Astrocyte (in vitro differentiated cells and primary cell): ENCODE results near the gene DAP3. TPM values are rescaled to one million over a fixed set of nuclear protein-coding genes. Genes with fewer than 3 reads are reported as not detected.
"Not testable (repeated sequence)": the region's sequence is repeated elsewhere in the genome, so short reads cannot be mapped to it uniquely, and the experiment has no call there.

Source experiments
- DNase-seq: peaks from one replicate; pipeline ENCODE4 v3.0.0-alpha.2; 2010; ENCODE audit warnings: low read depth
- FAIRE-seq: peaks from 2 replicates; lab custom pipeline; 2011; peaks lifted over from hg19 to GRCh38; lab: Jason Lieb, UNC
- H2AFZ ChIP-seq: 2 replicates; pipeline ENCODE4 v1.6.0; 2012; ENCODE audit warnings: low read depth, low read length, inconsistent platforms
- H3K27ac ChIP-seq: 2 replicates; pipeline ENCODE4 v1.5.1; 2011; ENCODE audit warnings: low read depth, low read length, inconsistent platforms
- H3K27me3 ChIP-seq: 2 replicates; pipeline ENCODE4 v1.6.0; 2011; ENCODE audit warnings: low read length, inconsistent platforms; ENCODE audit not compliant: insufficient read depth
- H3K36me3 ChIP-seq: 2 replicates; pipeline ENCODE4 v1.5.1; 2011; ENCODE audit warnings: low read length, inconsistent platforms; ENCODE audit not compliant: insufficient read depth
- H3K4me1 ChIP-seq: 2 replicates; pipeline ENCODE4 v1.5.1; 2011; ENCODE audit warnings: low read length, inconsistent platforms; ENCODE audit not compliant: insufficient read depth
- H3K4me2 ChIP-seq: 2 replicates; pipeline ENCODE4 v1.6.0; 2012; ENCODE audit warnings: low read length, inconsistent platforms
- H3K4me3 ChIP-seq: 2 replicates; pipeline ENCODE4 v1.5.1; 2011; ENCODE audit warnings: low read depth, mild to moderate bottlenecking, low read length, inconsistent platforms; ENCODE audit not compliant: insufficient read depth
- H3K79me2 ChIP-seq: 2 replicates; pipeline ENCODE4 v1.6.0; 2012; ENCODE audit warnings: mild to moderate bottlenecking, low read length, inconsistent platforms; ENCODE audit not compliant: insufficient read depth
- H3K9ac ChIP-seq: 2 replicates; pipeline ENCODE4 v1.6.0; 2012; ENCODE audit warnings: mild to moderate bottlenecking, low read length, inconsistent platforms
- H3K9me3 ChIP-seq: 2 replicates; pipeline ENCODE4 v1.5.1; 2012; ENCODE audit warnings: low read depth, mild to moderate bottlenecking, low read length, inconsistent platforms; ENCODE audit not compliant: insufficient read depth
- H4K20me1 ChIP-seq: 2 replicates; pipeline ENCODE4 v1.6.0; 2012; ENCODE audit warnings: low read length, inconsistent platforms; ENCODE audit not compliant: insufficient read depth
- H3K27ac Mint-ChIP-seq: one replicate; pipeline ENCODE4 v1.8.0; 2021; ENCODE audit warnings: mild to moderate bottlenecking, mixed read lengths; ENCODE audit not compliant: unreplicated experiment
- H3K27me3 Mint-ChIP-seq: one replicate; pipeline ENCODE4 v1.8.0; 2021; ENCODE audit warnings: low read depth, mixed read lengths; ENCODE audit not compliant: unreplicated experiment
- H3K36me3 Mint-ChIP-seq: one replicate; pipeline ENCODE4 v1.8.0; 2021; ENCODE audit warnings: low read depth, mixed read lengths; ENCODE audit not compliant: unreplicated experiment
- H3K4me1 Mint-ChIP-seq: one replicate; pipeline ENCODE4 v1.8.0; 2021; ENCODE audit warnings: low read depth, mixed read lengths; ENCODE audit not compliant: unreplicated experiment
- H3K4me3 Mint-ChIP-seq: one replicate; pipeline ENCODE4 v1.8.0; 2021; ENCODE audit warnings: mild to moderate bottlenecking, moderate library complexity, mixed read lengths; ENCODE audit not compliant: unreplicated experiment
- H3K9me3 Mint-ChIP-seq: one replicate; pipeline ENCODE4 v1.8.0; 2021; ENCODE audit warnings: mild to moderate bottlenecking, mixed read lengths; ENCODE audit not compliant: unreplicated experiment
- EZH2 ChIP-seq: IDR thresholded peaks from 2 replicates; pipeline ENCODE4 v1.6.1; 2012; ENCODE audit warnings: mild to moderate bottlenecking, low read length, inconsistent platforms; ENCODE audit not compliant: insufficient read depth
- total RNA-seq: library from RNA; stranded (reverse); gene quantifications from 2 replicates; pipeline ENCODE4 v1.2.1, GENCODE V29; 2021
- TF ChIP-seq, protein P1 (sequence below): IDR thresholded peaks from 2 replicates; pipeline ENCODE4 v1.5.1; 2011; ENCODE audit warnings: low read depth, mild to moderate bottlenecking, inconsistent platforms, low read length, moderate library complexity; ENCODE audit not compliant: insufficient read depth

The DAP3 gene
- total RNA-seq, 1 donor from 2014 or later, result 108 TPM

DNA sequence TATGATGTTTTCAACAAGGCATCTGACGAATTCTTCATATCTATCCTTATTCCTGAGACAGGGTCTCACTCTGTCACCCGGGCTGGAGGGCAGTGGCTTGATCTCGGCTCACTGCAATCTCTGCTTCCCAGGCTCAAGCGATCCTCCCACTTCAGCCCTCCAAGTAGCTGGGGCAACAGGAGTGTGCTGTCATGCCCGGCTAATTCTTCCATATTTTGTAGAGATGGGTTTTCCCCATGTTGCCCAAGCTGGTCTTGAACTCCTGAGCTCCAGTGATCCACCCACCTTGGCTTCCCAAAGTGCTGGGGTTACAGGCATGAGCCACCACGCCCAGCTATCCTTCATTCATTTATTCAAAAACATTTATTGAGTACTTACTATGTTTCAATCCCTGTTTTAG, 8.4 kb upstream of the DAP3 start:
- Histone ChIP-seq H3K36me3 (peaks cover 26% of the 10 kb centered on the region), H3K9me3 (no peaks in the 10 kb centered on the region), H3K9ac (no peak overlapping the region), H3K4me3 (no peak overlapping the region), H3K27ac (no peak overlapping the region), H2AFZ (no peak overlapping the region), H3K4me1 (no peaks in the 10 kb centered on the region), H4K20me1 (peaks cover 77% of the 10 kb centered on the region), H3K27me3 (no peaks in the 10 kb centered on the region), H3K4me2 (no peak overlapping the region), H3K79me2 (peaks cover 81% of the 10 kb centered on the region)
- TF ChIP-seq, protein P1, sequence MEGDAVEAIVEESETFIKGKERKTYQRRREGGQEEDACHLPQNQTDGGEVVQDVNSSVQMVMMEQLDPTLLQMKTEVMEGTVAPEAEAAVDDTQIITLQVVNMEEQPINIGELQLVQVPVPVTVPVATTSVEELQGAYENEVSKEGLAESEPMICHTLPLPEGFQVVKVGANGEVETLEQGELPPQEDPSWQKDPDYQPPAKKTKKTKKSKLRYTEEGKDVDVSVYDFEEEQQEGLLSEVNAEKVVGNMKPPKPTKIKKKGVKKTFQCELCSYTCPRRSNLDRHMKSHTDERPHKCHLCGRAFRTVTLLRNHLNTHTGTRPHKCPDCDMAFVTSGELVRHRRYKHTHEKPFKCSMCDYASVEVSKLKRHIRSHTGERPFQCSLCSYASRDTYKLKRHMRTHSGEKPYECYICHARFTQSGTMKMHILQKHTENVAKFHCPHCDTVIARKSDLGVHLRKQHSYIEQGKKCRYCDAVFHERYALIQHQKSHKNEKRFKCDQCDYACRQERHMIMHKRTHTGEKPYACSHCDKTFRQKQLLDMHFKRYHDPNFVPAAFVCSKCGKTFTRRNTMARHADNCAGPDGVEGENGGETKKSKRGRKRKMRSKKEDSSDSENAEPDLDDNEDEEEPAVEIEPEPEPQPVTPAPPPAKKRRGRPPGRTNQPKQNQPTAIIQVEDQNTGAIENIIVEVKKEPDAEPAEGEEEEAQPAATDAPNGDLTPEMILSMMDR, result no peak
- TF ChIP-seq EZH2, result no peak
- FAIRE-seq, result no peak
- H3K36me3 Mint-ChIP-seq, result peaks cover 20% of the 10 kb centered on the region
- H3K9me3 Mint-ChIP-seq, result no peaks in the 10 kb centered on the region
- H3K27ac Mint-ChIP-seq, result no peak overlapping the region
- H3K27me3 Mint-ChIP-seq, result no peaks in the 10 kb centered on the region
- H3K4me3 Mint-ChIP-seq, result no peak overlapping the region
- peaks cover 5% of the 10 kb centered on the region for H3K4me1 Mint-ChIP-seq
- no peak for DNase-seq

DNA sequence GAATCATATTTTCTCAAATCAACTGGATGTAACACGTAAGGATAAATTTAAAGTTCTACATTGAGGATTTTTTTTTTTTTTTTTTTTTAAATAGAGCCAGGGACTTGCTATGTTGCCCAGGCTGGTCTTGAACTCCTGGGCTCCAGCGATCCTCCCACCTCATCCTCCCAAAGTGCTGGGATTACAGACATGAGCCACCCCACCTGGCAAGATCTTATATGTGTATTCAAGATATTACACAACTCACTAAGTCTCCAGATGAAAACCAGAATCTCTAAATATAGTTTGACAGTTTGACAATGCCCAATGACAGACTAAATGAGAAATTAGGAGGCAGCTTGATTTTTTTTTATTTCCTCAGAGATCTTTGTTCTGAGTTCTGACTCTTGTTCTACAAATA, 7.1 kb upstream of the DAP3 start:
- H3K27me3 Mint-ChIP-seq, result no peaks in the 10 kb centered on the region
- H3K4me3 Mint-ChIP-seq, result no peak overlapping the region
- Histone ChIP-seq H3K79me2 (peaks cover 88% of the 10 kb centered on the region), H4K20me1 (peaks cover 84% of the 10 kb centered on the region), H3K9me3 (no peaks in the 10 kb centered on the region), H3K36me3 (peaks cover 19% of the 10 kb centered on the region), H3K27ac (no peak overlapping the region), H3K4me2 (no peak overlapping the region), H3K9ac (no peak overlapping the region), H3K4me3 (no peak overlapping the region), H3K4me1 (peaks cover 4% of the 10 kb centered on the region), H2AFZ (no peak overlapping the region), H3K27me3 (no peaks in the 10 kb centered on the region)
- peaks cover 13% of the 10 kb centered on the region for H3K4me1 Mint-ChIP-seq
- H3K27ac Mint-ChIP-seq, result no peak overlapping the region
- H3K9me3 Mint-ChIP-seq, result no peaks in the 10 kb centered on the region
- no peak for FAIRE-seq
- TF ChIP-seq, protein P1, result no peak
- TF ChIP-seq EZH2, result no peak
- peaks cover 18% of the 10 kb centered on the region for H3K36me3 Mint-ChIP-seq
- no peak for DNase-seq

DNA sequence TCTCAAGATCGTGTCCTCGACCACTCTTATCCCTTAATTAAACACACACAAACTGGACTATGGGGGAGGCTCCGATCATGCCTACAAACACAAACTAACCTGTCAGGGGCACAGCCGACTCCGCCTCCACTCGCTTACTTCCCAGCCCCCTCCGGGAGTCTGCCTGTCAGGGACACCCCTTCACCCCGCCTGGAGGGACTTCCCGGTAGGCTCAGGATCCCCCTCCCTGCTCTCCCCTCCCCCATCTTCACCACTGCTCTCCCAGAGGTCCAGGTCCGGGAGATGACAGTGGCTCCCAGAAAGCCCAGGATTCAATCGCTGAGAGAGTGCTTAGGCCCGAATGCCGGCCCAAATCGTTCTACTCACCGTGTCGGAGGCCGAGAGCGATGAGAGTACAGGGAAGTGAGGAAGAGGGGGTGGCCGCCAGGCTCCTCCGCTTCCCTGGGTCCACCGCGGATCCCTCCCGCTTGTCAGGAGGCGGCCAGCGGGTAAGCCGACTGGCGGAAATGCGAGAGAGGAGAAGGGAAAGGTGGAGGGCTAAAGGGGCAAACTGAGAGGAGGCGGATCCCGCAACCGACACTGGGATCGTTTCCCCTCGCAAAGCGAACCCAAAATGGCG, 1.1 kb upstream of the DAP3 start:
- H3K4me1 ChIP-seq, H3K27me3 Mint-ChIP-seq, H3K27me3 ChIP-seq, FAIRE-seq, H3K9me3 ChIP-seq, H3K9me3 Mint-ChIP-seq: not testable (repeated sequence)
- H3K27ac ChIP-seq, result peak overlapping the region; percentile 99
- peaks cover 63% of the 10 kb centered on the region for H4K20me1 ChIP-seq
- Mint-ChIP-seq H3K4me3 (peak overlapping the region; percentile 91), H3K4me1 (peaks cover 24% of the 10 kb centered on the region), H3K27ac (peak overlapping the region; percentile 96), H3K36me3 (peaks cover 17% of the 10 kb centered on the region)
- peak overlapping the region; percentile 95 for H3K4me3 ChIP-seq
- peaks cover 87% of the 10 kb centered on the region for H3K79me2 ChIP-seq
- DNase-seq, result peak; percentile 4
- peak overlapping the region; percentile 99 for H3K9ac ChIP-seq
- peaks cover 16% of the 10 kb centered on the region for H3K36me3 ChIP-seq
- H2AFZ ChIP-seq, result peak overlapping the region; percentile 100
- peak overlapping the region; percentile 87 for H3K4me2 ChIP-seq
